HG02678 (cell line): ENCODE measurements around the gene HAPLN3.

Experiments
- ATAC-seq: cut with Tn5 transposase; IDR thresholded peaks from one replicate; pipeline ENCODE4 v1.9.1; 2021; ENCODE audit warnings: mild to moderate bottlenecking, moderate library complexity; ENCODE audit not compliant: unreplicated experiment

The HAPLN3 gene

DNA sequence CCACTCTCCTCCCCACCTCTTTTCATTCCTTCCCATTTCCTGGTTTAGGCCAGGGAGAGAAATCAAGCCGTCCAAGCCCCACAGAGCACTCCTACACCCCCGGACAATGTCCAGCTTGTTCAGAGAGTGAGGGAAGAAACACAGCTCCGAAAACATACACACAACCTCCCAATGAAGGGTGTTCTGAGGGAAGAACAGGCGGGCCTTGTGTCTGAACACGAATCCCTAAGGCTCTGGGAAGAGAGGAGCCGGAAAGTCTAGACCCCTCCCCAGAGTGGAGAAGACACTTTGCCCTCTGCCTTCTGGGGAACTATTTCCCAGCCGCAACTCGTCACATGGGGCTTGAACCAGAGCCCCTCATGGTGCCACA is 61.6 kb downstream of the HAPLN3 start:
- no peak for ATAC-seq

DNA sequence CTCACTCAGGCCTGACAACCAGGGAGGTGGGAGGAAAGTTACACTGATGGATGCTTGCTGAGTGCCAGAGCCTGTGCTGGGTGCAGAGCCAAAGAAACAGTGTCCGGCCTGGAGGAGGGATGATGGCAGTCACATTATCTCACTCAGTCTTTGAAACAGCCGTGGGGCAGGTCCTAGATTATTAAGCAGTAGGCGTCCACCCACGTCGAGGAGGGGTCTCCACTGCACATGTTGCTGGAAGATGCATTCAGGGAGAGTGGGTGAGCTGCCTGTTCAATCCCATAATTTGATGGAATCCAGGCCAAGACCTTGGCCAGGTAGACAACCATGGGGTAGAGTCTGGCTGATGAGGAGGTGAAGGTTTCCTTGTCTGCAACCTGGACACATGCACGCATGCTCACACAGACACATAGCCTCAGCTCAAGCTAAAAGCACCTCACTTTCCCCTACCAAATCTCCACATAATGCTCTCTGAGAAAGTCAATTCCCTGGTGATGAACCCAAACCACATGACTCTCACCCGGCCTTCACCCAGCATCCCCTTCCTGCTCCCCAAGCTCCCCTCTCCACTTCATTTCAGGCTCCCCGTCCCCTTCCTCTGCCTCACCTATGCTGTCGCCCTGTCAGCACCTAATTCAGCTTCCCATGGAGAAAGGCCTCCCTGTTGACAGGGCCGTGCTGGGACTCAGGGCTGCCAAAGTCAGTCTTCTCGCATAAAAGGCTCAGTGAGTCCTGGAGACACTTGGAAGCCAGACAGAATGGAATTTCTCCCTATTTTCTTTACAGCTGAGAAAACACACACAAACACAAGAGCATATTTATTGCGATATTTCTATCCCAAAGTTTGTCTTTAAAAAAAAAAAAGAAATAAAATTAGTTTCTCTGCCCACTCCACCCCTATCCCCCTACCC is 62.3 kb downstream of the HAPLN3 start:
- ATAC-seq = no peak

DNA sequence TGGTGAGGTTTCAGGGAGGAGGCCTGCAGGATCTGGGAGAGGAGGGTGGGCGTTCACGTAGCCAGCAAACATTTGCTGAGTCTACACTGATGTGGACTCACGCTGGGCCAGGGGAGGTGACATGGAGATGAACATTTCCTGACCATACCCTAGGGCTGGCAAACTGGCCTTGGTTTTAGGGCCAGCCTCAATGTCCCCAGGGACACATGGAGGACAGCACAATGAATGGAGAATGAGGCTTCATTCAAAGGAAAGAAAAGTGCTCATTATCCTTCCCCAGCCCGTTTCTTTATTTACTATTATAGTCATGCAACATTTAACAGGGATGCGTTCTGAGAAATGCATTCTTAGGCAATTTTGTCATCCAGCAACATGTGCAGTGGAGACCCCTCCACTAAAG is 65.3 kb downstream of the HAPLN3 start:
- ATAC-seq = no peak

DNA sequence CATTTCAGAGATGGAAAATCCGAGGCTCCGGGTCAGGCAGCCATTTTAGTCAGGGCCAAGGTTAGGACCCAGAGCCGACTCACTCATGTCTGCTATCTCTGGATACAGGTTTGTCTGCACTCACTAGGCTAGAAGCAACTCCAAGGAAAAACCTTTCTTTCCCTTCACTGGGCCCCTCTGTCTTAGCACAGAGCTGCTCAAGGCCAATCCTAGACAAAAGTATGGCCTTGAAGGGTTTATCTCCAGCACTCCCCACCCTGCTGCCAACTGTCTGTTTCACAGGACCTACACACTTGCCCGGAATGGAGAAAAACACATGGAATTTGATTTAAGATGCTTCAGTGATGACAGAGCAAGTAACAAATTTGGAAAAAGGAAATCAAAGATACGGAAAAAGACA is 66.6 kb downstream of the HAPLN3 start:
- no peak for ATAC-seq
